ENCODE results near the gene ARHGEF7.
A peak's percentile ranks its signal among the peaks of the same experiment; 100 is the strongest.

The ARHGEF7 gene

GRCh38 chr13:111281751-111282311 lies 166.7 kb downstream of the ARHGEF7 start:
- no peak for DNase-seq

- DNase-seq, result no peak
Observed at GRCh38 chr13:111282425-111282824, 167.3 kb downstream of the ARHGEF7 start.

GRCh38 chr13:111282997-111283396 lies 167.9 kb downstream of the ARHGEF7 start:
- DNase-seq, result no peak

- no peak for DNase-seq
Observed at GRCh38 chr13:111283457-111283856, 168.3 kb downstream of the ARHGEF7 start.

- DNase-seq, result no peak
Observed at GRCh38 chr13:111283991-111284390, 168.9 kb downstream of the ARHGEF7 start.

- DNase-seq, result no peak
Observed at GRCh38 chr13:111284565-111284964, 169.5 kb downstream of the ARHGEF7 start.

GRCh38 chr13:111286162-111286561 lies 171.1 kb downstream of the ARHGEF7 start:
- no peak for DNase-seq

- no peak for DNase-seq
Observed at GRCh38 chr13:111286749-111287148, 171.6 kb downstream of the ARHGEF7 start.

GRCh38 chr13:111287201-111287600 lies 172.1 kb downstream of the ARHGEF7 start:
- DNase-seq, result no peak

- no peak for DNase-seq
Observed at GRCh38 chr13:111288276-111288675, 173.2 kb downstream of the ARHGEF7 start.

GRCh38 chr13:111289251-111289650 lies 174.1 kb downstream of the ARHGEF7 start:
- no peak for DNase-seq

GRCh38 chr13:111291908-111292307 lies 176.8 kb downstream of the ARHGEF7 start:
- DNase-seq, result no peak

GRCh38 chr13:111292710-111293485 lies 177.8 kb downstream of the ARHGEF7 start:
- DNase-seq, result no peak

GRCh38 chr13:111295886-111296285 lies 180.8 kb downstream of the ARHGEF7 start:
- no peak for DNase-seq

- DNase-seq, result peak; percentile 3
Observed at GRCh38 chr13:111296417-111296816, 181.3 kb downstream of the ARHGEF7 start.

GRCh38 chr13:111298214-111298975 lies 183.3 kb downstream of the ARHGEF7 start:
- DNase-seq, result no peak

- DNase-seq, result no peak
Observed at GRCh38 chr13:111302045-111302726, 187.1 kb downstream of the ARHGEF7 start.

- DNase-seq, result no peak
Observed at GRCh38 chr13:111303559-111303958, 188.4 kb downstream of the ARHGEF7 start.

- no peak for DNase-seq
Observed at GRCh38 chr13:111304041-111304544, 189.0 kb downstream of the ARHGEF7 start.

GRCh38 chr13:111304603-111305289 lies 189.6 kb downstream of the ARHGEF7 start:
- no peak for DNase-seq

GRCh38 chr13:111312944-111313590 lies 198.0 kb downstream of the ARHGEF7 start:
- DNase-seq, result no peak

- no peak for DNase-seq
Observed at GRCh38 chr13:111313911-111314425, 198.9 kb downstream of the ARHGEF7 start.

Measured in central memory CD4-positive, alpha-beta T cell (primary cell).